ENCODE measurements around the gene BTBD18.

Gene BTBD18

GRCh38 chr11:57742087-57742452, 9.5 kb downstream of the BTBD18 start:
- peak overlapping the region; percentile 59 for H2AFZ ChIP-seq (ENCODE audit: low read depth, low read length, severe bottlenecking)
- H3K27ac ChIP-seq (ENCODE audit: low read depth, low read length), result peak overlapping the region; percentile 71
- H3K36me3 ChIP-seq (ENCODE audit: low read length), result 0 out of 2 replicates have a peak, but pooled peaks cover 6% of the 10 kb centered on the region
- H3K79me2 ChIP-seq (ENCODE audit: insufficient read depth, low read length), result peaks cover 15% of the 10 kb centered on the region
- no peaks in the 10 kb centered on the region for H3K9me2 ChIP-seq (replicated peaks; ENCODE audit: insufficient read depth, low read length)
- H3K4me3 ChIP-seq (ENCODE audit: insufficient read depth, low read length, poor library complexity, severe bottlenecking), result peak overlapping the region; percentile 96
- peak overlapping the region; percentile 92 for H3K4me2 ChIP-seq (ENCODE audit: low read depth, low read length, poor library complexity, severe bottlenecking)
- H3F3A ChIP-seq (ENCODE audit: insufficient read depth), result peaks cover 21% of the 10 kb centered on the region
- TF ChIP-seq, protein P1, sequence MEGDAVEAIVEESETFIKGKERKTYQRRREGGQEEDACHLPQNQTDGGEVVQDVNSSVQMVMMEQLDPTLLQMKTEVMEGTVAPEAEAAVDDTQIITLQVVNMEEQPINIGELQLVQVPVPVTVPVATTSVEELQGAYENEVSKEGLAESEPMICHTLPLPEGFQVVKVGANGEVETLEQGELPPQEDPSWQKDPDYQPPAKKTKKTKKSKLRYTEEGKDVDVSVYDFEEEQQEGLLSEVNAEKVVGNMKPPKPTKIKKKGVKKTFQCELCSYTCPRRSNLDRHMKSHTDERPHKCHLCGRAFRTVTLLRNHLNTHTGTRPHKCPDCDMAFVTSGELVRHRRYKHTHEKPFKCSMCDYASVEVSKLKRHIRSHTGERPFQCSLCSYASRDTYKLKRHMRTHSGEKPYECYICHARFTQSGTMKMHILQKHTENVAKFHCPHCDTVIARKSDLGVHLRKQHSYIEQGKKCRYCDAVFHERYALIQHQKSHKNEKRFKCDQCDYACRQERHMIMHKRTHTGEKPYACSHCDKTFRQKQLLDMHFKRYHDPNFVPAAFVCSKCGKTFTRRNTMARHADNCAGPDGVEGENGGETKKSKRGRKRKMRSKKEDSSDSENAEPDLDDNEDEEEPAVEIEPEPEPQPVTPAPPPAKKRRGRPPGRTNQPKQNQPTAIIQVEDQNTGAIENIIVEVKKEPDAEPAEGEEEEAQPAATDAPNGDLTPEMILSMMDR (IDR thresholded peaks at IDR 0.05; ENCODE audit: insufficient read depth, low read length, poor library complexity, severe bottlenecking), result no peak
- TF ChIP-seq EZH2phosphoT487 (conservative IDR thresholded peaks at IDR 0.05; ENCODE audit: low read length), result no peak
- H4K20me1 ChIP-seq (ENCODE audit: low read depth, low read length), result no peaks in the 10 kb centered on the region
- H3K9ac ChIP-seq (ENCODE audit: low read length), result peak overlapping the region; percentile 95
- H3K9me3 ChIP-seq (ENCODE audit: insufficient read depth, low read length), result no peaks in the 10 kb centered on the region
- no peaks in the 10 kb centered on the region for H3K27me3 ChIP-seq (ENCODE audit: low read length)

GRCh38 chr11:57741132-57742086, 10.2 kb downstream of the BTBD18 start, which contains the start of gene SELENOH:
TSS of gene SELENOH (plus strand) at chr11:57741491. CDS start at chr11:57741596, 105 bp downstream.
- 0 out of 2 replicates have a peak, but pooled peaks cover 6% of the 10 kb centered on the region for H3K36me3 ChIP-seq (ENCODE audit: low read length)
- no peaks in the 10 kb centered on the region for H3K9me3 ChIP-seq (ENCODE audit: insufficient read depth, low read length)
- TF ChIP-seq EZH2phosphoT487 (conservative IDR thresholded peaks at IDR 0.05; ENCODE audit: low read length), result no peak
- TF ChIP-seq, protein P1 (IDR thresholded peaks at IDR 0.05; ENCODE audit: insufficient read depth, low read length, poor library complexity, severe bottlenecking), result no peak
- peak within 1 kb of the TSS; percentile 96 for H3K4me3 ChIP-seq (ENCODE audit: insufficient read depth, low read length, poor library complexity, severe bottlenecking)
- no peaks in the 10 kb centered on the region for H3K9me2 ChIP-seq (replicated peaks; ENCODE audit: insufficient read depth, low read length)
- H3F3A ChIP-seq (ENCODE audit: insufficient read depth), result peaks cover 21% of the 10 kb centered on the region
- peak within 1 kb of the TSS; percentile 92 for H3K4me2 ChIP-seq (ENCODE audit: low read depth, low read length, poor library complexity, severe bottlenecking)
- no peaks in the 10 kb centered on the region for H4K20me1 ChIP-seq (ENCODE audit: low read depth, low read length)
- H3K79me2 ChIP-seq (ENCODE audit: insufficient read depth, low read length), result peaks cover 15% of the 10 kb centered on the region
- H3K27ac ChIP-seq (ENCODE audit: low read depth, low read length), result peak within 1 kb of the TSS; percentile 71
- H2AFZ ChIP-seq (ENCODE audit: low read depth, low read length, severe bottlenecking), result peak within 1 kb of the TSS; percentile 83
- no peaks in the 10 kb centered on the region for H3K27me3 ChIP-seq (ENCODE audit: low read length)
- H3K9ac ChIP-seq (ENCODE audit: low read length), result peak within 1 kb of the TSS; percentile 95

DNA sequence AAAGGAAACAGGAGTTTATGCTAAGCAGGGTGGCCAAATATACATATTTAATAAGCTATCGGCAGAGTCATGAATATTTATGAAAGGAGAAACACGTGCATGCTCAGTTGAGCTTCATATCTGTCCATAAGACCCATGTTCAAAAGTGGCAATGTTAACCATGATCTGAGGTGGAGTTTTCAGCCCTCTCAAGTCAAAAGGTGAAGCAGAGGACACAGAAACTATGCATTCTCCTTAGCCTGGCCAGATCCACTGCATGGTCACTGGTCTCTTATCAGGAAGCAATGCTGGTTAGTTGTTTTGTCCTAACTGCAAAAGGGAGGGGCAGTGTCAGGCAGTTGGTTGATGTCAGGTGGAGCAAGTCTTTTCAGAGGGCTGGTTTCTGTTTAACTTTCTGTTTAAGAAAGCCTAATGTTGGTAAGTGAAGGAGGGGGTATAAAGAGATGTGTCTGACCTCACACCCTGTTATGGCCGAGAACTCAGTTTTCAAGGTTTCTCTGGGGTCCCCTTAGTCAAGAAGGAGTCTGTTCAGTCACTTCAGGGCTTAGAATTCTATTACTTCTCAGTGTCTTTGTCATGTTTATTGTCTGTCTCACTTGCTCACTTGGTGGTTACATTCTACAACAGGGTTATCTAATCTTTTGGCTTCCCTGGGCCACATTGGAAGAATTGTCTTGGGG, 15.9 kb downstream of the BTBD18 start:
- Histone ChIP-seq H3K9ac (ENCODE audit: low read length) (no peak overlapping the region), H3K27me3 (ENCODE audit: low read length) (no peaks in the 10 kb centered on the region), H3K79me2 (ENCODE audit: insufficient read depth, low read length) (peaks cover 44% of the 10 kb centered on the region), H3K36me3 (ENCODE audit: low read length) (no peaks in the 10 kb centered on the region), H2AFZ (ENCODE audit: low read depth, low read length, severe bottlenecking) (no peak overlapping the region), H3K4me3 (ENCODE audit: insufficient read depth, low read length, poor library complexity, severe bottlenecking) (no peak overlapping the region), H3K4me2 (ENCODE audit: low read depth, low read length, poor library complexity, severe bottlenecking) (no peak overlapping the region), H4K20me1 (ENCODE audit: low read depth, low read length) (no peaks in the 10 kb centered on the region), H3K9me2 (replicated peaks; ENCODE audit: insufficient read depth, low read length) (no peaks in the 10 kb centered on the region), H3K9me3 (ENCODE audit: insufficient read depth, low read length) (no peaks in the 10 kb centered on the region), H3F3A (ENCODE audit: insufficient read depth) (peaks cover 6% of the 10 kb centered on the region), H3K27ac (ENCODE audit: low read depth, low read length) (no peak overlapping the region)
- TF ChIP-seq EZH2phosphoT487 (conservative IDR thresholded peaks at IDR 0.05; ENCODE audit: low read length), result no peak
- TF ChIP-seq, protein P1 (IDR thresholded peaks at IDR 0.05; ENCODE audit: insufficient read depth, low read length, poor library complexity, severe bottlenecking), result no peak

All from SU-DHL-6 (cell line).